DND-41 (cell line): ENCODE data around the gene CDH20.

Experiments used
- ATAC-seq: fragments of 200-7000 bp; cut with Tn5 transposase; 3 replicates; pipeline ENCODE4 v1.9.1; 2021; ENCODE audit warnings: low read depth; ENCODE audit not compliant: insufficient read depth
- DNase-seq: peaks from one replicate; pipeline ENCODE4 v3.0.0-alpha.2; 2020
- H2AFZ ChIP-seq: 2 replicates; pipeline ENCODE4 v1.6.0; 2012; ENCODE audit warnings: low read depth, low read length
- H3K27ac ChIP-seq: 2 replicates; pipeline ENCODE4 v1.5.1; 2012; ENCODE audit warnings: low read length, inconsistent platforms
- H3K27me3 ChIP-seq: fragments of 200-600 bp; sonication (generic); 2 replicates; pipeline ENCODE4 v1.6.0; 2012; ENCODE audit warnings: low read length, mild to moderate bottlenecking, inconsistent platforms; ENCODE audit not compliant: insufficient read depth, poor library complexity
- H3K36me3 ChIP-seq: 2 replicates; pipeline ENCODE4 v1.5.1; 2012; ENCODE audit warnings: low read length, inconsistent platforms; ENCODE audit not compliant: insufficient read depth
- H3K4me1 ChIP-seq: 2 replicates; pipeline ENCODE4 v1.5.1; 2012; ENCODE audit warnings: mild to moderate bottlenecking, low read length; ENCODE audit not compliant: insufficient read depth
- H3K4me2 ChIP-seq: 2 replicates; pipeline ENCODE4 v1.6.0; 2012; ENCODE audit warnings: mild to moderate bottlenecking, moderate library complexity, low read length, inconsistent platforms; ENCODE audit not compliant: insufficient read depth
- H3K4me3 ChIP-seq, 2 experiments: fragments of 200-600 bp in 1 of 2; shearing (Covaris generic) in 1 of 2; 2 replicates each; pipeline ENCODE4 v1.5.1; 2012 to 2016; ENCODE audit warnings: inconsistent platforms in 2 of 2, low read length in 2 of 2, mild to moderate bottlenecking in 2 of 2, low read depth in 1 of 2, moderate library complexity in 1 of 2
- H3K79me2 ChIP-seq: 2 replicates; pipeline ENCODE4 v1.6.0; 2012; ENCODE audit warnings: low read length, inconsistent platforms; ENCODE audit not compliant: insufficient read depth
- H3K9ac ChIP-seq: 2 replicates; pipeline ENCODE4 v1.6.0; 2012; ENCODE audit warnings: low read depth, mild to moderate bottlenecking, inconsistent platforms, low read length, moderate library complexity
- H3K9me3 ChIP-seq: 2 replicates; pipeline ENCODE4 v1.5.1; 2012; ENCODE audit warnings: low read length, moderate library complexity, mild to moderate bottlenecking, inconsistent platforms; ENCODE audit not compliant: insufficient read depth, severe bottlenecking
- H4K20me1 ChIP-seq: 2 replicates; pipeline ENCODE4 v1.6.0; 2012; ENCODE audit warnings: low read length; ENCODE audit not compliant: insufficient read depth
- EZH2 ChIP-seq: IDR thresholded peaks from 3 replicates; pipeline ENCODE4 v1.6.1; 2012; ENCODE audit warnings: borderline replicate concordance, low read depth, mild to moderate bottlenecking, moderate library complexity, low read length, inconsistent platforms; ENCODE audit not compliant: severe bottlenecking
- TF ChIP-seq, protein P1 (sequence below): IDR thresholded peaks from 2 replicates; pipeline ENCODE4 v1.5.1; 2012; ENCODE audit warnings: borderline replicate concordance, low read length, moderate library complexity, mild to moderate bottlenecking; ENCODE audit not compliant: poor library complexity, severe bottlenecking; ENCODE audit errors: extremely low read depth

Gene CDH20

DNA sequence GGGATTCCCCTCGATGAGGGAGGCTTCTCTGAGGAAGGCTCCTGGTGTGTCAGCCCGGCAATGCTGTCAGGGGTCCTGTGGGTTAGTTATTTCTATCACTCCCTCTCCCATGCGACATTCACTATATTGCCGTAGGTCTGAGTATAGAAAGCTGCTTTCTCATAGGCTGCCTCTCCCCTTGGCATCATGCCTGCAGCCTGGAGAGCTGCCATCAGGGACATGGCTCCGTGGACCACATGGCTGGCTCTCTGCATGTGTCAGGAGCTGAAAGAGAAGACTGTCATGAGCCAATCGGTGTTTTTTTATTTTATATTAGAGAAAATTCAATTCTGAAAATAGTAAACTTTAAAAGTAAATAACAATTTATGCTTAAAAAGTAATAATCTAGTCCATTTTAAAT, 198.0 kb downstream of the CDH20 start:
- H3K4me3 ChIP-seq: no peak overlapping the region
- H3K27ac ChIP-seq: no peak overlapping the region
- no peak overlapping the region for H3K9ac ChIP-seq
- H3K4me1 ChIP-seq: no peaks in the 10 kb centered on the region
- H3K79me2 ChIP-seq: no peaks in the 10 kb centered on the region
- no peaks in the 10 kb centered on the region for H3K9me3 ChIP-seq
- no peak for ATAC-seq
- DNase-seq: no peak
- H3K4me2 ChIP-seq: no peak overlapping the region
- no peaks in the 10 kb centered on the region for H3K36me3 ChIP-seq
- no peak overlapping the region for H2AFZ ChIP-seq
- TF ChIP-seq EZH2: no peak
- TF ChIP-seq, protein P1, sequence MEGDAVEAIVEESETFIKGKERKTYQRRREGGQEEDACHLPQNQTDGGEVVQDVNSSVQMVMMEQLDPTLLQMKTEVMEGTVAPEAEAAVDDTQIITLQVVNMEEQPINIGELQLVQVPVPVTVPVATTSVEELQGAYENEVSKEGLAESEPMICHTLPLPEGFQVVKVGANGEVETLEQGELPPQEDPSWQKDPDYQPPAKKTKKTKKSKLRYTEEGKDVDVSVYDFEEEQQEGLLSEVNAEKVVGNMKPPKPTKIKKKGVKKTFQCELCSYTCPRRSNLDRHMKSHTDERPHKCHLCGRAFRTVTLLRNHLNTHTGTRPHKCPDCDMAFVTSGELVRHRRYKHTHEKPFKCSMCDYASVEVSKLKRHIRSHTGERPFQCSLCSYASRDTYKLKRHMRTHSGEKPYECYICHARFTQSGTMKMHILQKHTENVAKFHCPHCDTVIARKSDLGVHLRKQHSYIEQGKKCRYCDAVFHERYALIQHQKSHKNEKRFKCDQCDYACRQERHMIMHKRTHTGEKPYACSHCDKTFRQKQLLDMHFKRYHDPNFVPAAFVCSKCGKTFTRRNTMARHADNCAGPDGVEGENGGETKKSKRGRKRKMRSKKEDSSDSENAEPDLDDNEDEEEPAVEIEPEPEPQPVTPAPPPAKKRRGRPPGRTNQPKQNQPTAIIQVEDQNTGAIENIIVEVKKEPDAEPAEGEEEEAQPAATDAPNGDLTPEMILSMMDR: no peak
- no peaks in the 10 kb centered on the region for H4K20me1 ChIP-seq
- H3K27me3 ChIP-seq: peaks cover 9% of the 10 kb centered on the region

DNA sequence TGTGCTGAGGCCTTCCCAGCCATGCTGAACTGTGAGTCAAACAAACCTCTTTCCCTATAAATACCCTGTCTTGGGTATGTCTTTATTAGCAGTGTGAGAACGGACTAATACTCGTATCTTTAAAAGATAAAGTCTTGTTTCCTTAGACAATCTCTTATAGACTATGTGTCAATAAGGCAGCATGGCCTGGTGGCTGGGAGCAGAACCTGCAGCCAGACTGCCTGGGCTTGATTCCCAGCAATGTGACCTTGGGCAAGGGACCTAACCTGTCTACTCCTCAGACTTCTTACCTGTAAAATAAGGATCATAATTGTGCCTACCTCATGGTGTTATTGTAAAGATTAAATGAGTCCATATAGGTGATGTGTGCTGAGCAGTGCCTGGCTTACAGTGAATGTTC, 198.7 kb downstream of the CDH20 start:
- Histone ChIP-seq H3K4me2 (no peak overlapping the region), H3K4me3 (no peak overlapping the region), H3K27ac (no peak overlapping the region), H3K27me3 (peaks cover 9% of the 10 kb centered on the region), H3K79me2 (no peaks in the 10 kb centered on the region), H2AFZ (no peak overlapping the region), H3K4me1 (no peaks in the 10 kb centered on the region), H3K9ac (no peak overlapping the region), H4K20me1 (no peaks in the 10 kb centered on the region), H3K36me3 (no peaks in the 10 kb centered on the region), H3K9me3 (no peaks in the 10 kb centered on the region)
- TF ChIP-seq, protein P1: no peak
- no peak for TF ChIP-seq EZH2
- ATAC-seq (no peak), DNase-seq (no peak)

DNA sequence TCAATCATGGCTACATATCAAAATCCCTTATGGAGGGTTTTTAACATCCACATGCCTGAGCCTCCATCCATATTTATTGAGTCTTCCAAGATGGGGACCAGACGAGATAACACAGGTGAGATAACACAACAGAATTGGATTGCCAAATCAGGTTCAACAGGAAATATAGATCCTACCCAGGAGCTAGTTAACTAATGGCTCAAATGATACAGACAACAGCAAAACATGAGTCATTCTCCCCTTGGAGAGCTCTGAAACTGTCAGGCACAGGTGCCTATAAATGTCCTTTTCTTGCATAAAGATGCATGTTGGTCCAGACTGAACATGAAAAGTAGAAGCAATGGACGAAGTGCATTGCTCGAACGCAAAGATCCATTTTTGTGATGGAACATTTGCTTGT, 202.2 kb downstream of the CDH20 start:
- Histone ChIP-seq H3K27me3 (peaks cover 19% of the 10 kb centered on the region), H3K9ac (no peak overlapping the region), H3K27ac (no peak overlapping the region), H2AFZ (no peak overlapping the region), H3K4me2 (no peak overlapping the region), H3K4me3 (no peak overlapping the region), H4K20me1 (no peaks in the 10 kb centered on the region), H3K36me3 (no peaks in the 10 kb centered on the region), H3K9me3 (no peaks in the 10 kb centered on the region), H3K79me2 (no peaks in the 10 kb centered on the region), H3K4me1 (no peaks in the 10 kb centered on the region)
- TF ChIP-seq, protein P1: no peak
- TF ChIP-seq EZH2: no peak
- DNase-seq (no peak), ATAC-seq (no peak)

DNA sequence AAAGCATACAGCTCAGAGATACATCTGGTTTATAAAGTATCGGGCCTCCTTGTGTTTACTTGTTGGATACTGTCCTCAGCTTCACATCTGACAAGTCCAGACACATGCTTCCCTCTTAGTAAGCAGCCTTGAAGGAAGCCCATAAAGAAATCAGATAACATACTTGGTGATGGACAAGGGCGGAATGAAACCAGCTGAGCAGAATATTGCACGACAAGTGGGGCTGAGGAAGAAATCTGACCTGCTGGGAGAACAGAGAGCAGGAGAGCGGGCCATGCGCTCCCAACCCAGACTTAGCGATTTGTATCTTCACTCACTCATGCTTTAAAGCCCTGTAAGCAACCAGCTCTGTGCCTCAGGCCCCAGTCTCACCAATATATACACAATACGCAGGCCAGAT, 208.4 kb downstream of the CDH20 start:
- no peaks in the 10 kb centered on the region for H4K20me1 ChIP-seq
- H3K79me2 ChIP-seq: no peaks in the 10 kb centered on the region
- H3K27ac ChIP-seq: no peak overlapping the region
- DNase-seq (no peak), ATAC-seq (no peak)
- H3K4me1 ChIP-seq: no peaks in the 10 kb centered on the region
- no peaks in the 10 kb centered on the region for H3K36me3 ChIP-seq
- H2AFZ ChIP-seq: no peak overlapping the region
- no peak overlapping the region for H3K9ac ChIP-seq
- no peak overlapping the region for H3K4me3 ChIP-seq
- H3K27me3 ChIP-seq: peaks cover 17% of the 10 kb centered on the region
- no peaks in the 10 kb centered on the region for H3K9me3 ChIP-seq
- H3K4me2 ChIP-seq: no peak overlapping the region
- TF ChIP-seq, protein P1: no peak
- no peak for TF ChIP-seq EZH2
